T-helper 9 cell (primary cell): ENCODE measurements around the gene COLGALT1.
"Not testable (repeated sequence)": the region's sequence is repeated elsewhere in the genome, so short reads cannot be mapped to it uniquely, and the experiment has no call there.

Source experiments
- DNase-seq: peaks from one replicate; pipeline ENCODE4 v3.0.0-alpha.2; 2020

The COLGALT1 gene

DNA sequence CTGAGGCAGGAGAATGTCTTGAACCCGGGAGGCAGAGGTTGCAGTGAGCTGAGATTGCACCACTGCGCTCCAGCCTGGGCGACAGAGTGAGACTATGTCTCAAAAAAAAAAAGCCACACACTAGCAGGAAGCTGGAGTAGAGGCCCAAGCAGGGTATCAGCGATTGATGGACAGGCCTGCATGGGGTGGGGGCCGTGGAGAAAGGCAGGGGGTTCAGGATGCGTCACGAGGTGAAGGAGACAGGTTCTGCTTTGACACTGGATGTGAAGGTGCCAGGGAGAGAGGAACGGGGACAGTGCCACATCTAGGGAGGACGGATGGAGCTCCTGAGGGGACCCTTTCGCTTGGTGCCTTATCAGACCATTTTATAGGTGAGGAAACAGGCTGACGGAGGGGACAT, 7.1 kb downstream of the COLGALT1 start:
- DNase-seq: no peak

DNA sequence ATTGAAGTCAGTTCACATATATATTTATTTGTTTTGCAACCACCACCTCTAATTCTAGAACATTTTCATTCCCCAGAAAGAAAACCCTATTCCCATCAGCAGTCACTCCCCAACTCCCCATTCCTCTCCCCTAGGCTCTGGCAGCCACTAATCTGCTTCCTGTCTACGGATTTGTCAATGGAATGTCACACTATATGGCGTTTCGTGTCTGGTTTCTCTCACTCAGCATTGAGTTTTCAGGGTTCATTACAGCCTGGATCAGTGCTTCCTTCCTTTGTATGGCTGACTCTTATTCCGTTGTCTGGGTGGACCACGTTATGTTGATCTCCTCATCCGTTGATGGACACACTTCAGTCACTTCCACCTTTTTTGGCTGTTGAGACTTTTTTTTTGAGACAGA, 9.3 kb downstream of the COLGALT1 start:
- DNase-seq: no peak

DNA sequence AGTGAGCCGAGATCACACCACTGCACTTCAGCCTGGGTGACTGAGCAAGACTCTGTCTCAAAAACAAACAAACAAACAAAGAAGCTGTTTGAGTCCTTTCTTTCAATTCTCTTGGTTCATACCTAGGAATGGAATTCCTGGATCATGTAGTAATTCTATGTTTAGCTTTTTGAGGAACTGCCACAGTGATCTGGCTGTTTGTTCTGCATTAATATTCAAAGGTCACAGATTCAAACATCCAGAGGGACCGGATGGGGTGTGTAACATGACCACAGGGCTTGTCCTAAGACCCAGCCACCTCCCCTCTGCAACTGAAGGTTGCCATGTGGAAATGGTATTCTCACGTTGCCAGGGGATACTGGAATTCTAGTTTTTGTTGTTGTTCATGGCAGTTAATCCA, 10.2 kb downstream of the COLGALT1 start:
- DNase-seq: no peak

DNA sequence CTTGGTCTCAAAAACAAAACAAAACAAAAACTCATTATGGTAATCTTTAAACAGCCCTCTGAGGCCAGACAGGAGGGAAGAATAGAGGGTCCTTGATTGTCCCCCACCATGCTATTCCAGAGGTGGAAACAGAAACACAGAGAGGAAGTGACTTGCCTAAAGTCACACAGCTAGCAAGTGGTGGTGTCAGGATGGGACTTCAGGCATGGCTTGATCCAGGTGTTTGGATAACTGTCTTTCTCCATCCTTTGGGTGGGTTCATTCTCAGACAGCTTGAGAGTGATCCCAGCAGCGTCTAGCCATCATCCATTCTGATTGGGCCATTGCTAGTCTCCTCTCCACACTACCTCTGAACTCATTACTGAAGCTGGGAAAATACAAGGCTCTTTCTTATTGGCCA, 12.5 kb downstream of the COLGALT1 start:
- no peak for DNase-seq

DNA sequence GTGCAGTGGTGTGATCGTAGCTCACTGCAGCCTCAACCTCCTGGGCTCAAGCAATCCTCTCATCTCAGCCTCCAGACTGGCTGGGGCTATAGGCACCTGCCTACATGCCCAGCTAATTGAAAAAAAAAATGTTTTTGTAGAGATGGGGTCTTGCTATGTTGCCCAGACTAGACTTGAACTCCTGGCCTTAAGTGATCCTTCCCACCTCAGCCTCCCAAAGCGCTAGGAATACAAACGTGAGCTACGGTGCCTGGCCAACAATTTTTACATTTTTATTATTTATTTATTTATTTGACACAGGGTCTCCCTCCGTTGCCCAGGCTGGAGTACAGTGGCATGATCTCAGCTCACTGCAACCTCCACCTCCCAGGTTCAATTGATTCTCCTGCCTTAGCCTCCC, 14.8 kb downstream of the COLGALT1 start:
- DNase-seq: not testable (repeated sequence)

DNA sequence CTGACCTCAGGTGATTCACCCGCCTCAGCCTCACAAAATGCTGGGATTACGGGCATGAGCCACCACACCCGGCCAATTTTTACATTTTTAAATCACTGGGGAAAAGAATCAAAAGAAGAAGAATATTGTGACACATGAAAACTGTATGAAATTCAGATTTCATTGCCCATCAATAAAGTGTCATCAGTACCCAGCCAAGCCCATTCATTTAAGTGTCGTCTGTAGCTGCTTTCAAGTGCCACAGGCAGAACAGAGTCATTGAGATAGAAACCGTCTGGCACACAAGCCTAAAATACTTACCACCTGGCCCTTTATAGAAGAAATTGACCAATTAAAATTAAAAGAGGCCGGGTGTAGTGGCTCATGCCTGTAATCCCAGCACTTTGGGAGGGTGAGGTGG, 15.3 kb downstream of the COLGALT1 start:
- no peak for DNase-seq

DNA sequence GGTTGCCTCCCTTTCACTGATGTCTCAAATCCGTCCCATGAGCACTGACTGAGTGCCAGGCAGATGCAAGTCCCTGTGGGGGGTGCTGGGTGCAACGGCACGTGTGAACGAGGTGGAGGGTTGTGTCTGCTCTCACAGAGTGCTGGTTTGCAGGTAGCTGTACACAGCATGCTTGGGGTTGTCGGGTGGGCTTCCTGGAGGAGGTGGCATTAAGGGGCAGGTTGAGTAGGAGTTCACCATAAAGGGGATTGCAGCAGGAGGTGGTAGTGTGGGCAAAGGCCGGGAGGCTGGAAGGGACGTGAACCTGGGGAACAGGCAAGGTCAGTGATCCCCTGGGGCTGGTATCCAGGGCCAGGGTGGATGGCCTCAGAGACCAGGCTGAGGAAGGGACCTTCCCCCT, 17.2 kb downstream of the COLGALT1 start:
- DNase-seq: no peak

DNA sequence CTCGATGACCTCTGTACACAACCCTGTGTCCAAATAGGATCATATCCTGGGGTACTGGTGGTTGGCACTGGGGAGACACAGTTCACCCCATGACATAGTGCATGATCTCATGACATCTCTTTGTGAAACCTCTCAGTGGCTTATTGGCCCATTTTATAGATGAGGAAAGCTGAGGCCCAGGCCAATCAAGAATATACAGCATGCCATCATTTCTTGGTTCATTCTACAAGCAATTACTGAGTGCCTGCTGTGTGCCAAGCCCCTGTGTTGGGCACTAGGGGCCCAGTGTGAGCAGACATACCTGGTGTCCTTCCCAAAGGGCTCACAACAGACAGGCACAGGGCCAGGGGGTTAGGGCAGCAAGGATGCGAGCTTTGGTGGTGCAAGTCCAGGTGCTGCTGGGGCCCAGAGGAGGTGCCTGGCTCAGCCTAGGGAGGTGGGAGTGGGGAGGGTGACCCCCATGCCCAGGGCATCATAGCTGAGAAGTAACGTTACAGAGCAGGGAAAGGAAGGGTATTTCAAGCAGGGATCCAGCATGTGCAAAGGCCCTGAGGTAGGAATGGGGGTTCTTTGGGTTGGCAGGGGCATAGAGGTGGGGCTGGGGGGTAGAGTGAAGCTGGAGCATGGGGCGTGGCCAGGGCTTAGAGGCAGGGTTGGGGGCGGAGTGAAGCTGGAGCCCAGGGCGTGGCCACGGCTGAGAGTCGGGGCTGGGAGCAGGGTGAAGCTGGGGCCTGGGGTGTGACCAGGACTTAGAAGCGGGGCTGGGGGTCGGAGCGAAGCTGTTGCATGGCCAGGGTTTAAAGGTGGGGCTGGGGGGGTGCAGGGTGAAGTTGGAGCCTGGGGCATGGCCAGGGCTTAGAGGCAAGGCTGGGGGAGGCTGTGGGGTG, 20.7 kb downstream of the COLGALT1 start:
- DNase-seq: no peak

DNA sequence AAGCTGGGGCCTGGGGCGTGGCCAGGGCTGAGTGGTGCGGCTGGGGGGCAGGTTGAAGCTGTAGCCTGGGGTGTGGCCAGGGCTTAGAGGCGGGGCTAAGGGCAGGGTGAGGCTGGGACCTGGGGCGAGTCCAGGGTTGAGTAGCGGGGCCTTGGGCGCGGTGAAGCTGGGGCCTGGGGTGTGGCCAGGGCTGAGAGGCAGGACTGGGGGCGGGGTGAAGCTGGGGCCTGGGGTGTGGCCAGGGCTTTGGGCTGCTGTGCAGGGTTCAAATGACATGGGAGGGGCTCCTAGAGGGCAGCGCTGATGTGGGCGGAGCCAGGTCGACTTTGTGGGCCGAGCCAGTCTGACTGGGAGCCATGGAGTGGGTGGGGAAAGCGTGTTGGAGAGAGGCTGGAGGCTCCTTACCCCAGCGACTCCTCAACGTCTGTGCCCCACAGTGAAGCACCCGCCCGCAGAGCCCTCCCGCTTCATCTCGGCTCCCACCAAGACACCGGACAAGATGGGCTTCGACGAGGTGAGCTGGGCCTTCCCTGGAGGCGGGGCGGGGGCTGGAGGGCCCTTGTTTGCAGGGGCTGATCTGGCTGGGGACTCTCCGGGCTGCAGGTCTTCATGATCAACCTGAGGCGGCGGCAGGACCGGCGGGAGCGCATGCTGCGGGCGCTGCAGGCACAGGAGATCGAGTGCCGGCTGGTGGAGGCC, 21.5 kb downstream of the COLGALT1 start:
- no peak for DNase-seq

DNA sequence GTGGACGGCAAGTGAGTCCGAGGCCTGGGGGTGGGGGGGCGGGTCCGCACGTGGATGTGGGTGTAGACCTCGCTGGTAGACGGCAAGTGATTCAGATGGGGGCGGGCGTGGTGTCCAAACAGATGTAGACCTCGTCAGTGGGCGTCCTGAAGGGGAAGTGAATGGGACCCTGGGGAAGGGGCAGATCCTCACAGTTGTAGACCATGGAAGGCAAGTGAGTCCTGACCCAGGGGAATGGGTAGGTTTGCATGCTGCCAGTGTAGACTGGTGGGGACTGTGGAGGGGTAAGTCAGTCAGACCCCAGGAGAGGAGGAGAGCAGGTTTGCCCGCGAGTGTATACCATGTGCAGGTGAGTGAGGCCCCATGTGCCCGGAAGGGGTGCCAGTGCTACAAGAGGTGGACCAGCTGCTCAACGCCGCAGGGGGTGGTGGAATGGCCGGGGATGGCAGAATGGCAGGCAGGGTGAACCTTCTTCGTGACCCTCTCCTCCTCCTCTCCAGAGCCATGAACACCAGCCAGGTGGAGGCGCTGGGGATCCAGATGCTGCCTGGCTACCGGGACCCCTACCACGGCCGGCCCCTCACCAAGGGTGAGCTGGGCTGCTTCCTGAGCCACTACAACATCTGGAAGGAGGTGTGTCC, 22.1 kb downstream of the COLGALT1 start:
- DNase-seq: no peak

DNA sequence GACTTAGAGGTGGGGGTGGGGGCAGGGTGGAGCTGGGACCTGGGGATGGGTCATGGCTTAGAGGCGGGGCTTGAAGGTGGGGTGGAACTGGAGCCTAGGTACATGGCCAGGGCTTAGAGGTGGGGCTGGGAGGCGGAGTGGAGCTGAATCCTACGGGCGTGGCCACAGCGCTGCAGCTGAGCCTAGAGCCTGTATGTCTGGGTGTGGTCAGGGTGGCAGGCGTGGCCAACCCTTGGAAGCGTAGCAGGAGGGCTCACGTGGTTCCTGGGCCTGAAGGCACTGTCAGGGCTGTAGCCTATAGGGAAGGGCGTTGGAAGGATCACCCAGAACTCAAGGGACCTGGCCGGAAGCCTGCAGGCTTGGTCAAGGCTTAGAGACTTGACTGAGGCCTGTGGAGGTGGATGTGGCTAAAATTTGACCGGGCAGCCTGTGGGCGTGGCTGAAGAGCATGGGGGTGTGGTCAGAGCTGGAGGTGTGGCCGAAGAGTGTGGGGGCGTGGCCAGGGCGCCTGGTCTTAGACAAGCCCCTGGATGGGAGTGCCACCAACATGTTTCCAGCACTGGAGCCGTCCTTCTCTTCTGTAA, 24.3 kb downstream of the COLGALT1 start:
- DNase-seq: no peak

DNA sequence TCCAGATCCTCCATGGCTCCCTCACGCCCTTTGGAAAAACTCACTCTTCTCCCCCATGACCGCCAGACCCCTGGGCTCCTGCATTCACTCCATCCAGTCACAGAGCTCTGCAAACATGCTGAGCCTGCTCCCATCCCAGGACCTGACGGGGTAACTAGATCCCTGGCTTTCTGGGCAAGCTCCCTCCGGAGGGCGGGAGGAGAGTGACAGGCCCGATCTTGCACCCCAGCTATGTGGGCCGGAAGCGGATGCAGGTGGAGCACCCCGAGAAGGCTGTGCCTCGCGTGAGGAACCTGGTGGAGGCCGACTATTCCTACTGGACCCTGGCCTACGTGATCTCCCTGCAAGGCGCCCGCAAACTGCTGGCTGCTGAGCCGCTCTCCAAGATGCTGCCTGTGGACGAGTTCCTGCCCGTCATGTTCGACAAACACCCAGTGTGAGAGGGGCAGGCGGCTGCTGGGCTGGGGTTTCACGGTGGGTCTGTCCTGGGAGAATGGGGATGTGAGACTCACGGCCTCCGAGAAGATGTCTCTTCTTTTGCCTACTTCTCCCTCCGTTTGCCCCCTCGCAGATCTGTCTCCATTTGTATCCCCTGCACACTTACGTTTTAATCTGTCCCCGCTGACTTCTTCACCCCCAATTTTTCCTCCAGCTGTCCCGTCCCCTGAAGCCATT, 25.2 kb downstream of the COLGALT1 start:
- no peak for DNase-seq

DNA sequence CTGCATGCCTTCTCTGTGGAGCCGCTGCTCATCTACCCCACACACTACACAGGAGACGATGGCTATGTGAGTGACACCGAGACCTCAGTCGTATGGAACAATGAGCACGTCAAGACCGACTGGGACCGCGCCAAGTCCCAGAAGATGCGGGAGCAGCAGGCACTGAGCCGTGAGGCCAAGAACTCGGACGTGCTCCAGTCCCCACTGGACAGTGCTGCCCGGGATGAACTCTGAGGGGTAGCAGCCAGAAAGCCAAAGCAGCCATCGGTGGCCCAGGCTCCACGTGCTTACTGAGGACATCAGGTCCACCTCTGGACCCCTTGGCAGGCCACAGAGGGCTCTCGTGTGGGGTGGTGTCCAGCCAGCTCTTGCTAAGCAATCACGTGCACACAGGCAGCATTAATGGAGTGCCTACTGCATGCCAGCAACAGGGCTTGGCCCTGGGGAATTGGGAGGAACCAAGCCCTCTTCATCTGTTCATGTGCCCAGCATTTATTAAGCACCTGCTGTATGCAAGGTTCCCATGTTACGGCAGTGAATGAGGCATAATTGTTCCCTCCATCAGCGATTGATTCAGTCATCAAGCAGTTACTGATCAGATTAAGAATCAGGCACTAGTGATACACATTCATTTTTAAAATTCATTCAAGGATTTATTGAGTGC, 25.9 kb downstream of the COLGALT1 start:
- DNase-seq: no peak

DNA sequence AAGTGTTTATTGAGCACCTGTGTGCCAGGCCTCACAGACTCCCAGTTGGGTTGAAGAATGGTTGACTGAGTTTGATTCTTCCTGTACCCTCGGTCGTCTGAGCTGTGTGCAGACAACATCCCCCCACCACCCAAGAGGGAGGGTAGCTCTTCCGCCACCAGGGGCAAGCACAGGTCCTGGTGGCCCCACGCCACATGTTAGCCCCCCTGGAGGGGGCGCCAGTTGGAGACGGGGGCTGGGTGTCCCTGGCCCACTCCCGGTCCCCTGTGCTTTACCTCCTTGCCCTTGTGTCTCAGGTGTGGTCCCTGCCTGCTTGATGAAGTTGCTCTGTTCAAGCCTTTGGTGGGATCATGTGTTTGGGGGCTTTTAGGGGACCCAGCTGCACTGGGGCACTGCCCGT, 27.2 kb downstream of the COLGALT1 start:
- no peak for DNase-seq

DNA sequence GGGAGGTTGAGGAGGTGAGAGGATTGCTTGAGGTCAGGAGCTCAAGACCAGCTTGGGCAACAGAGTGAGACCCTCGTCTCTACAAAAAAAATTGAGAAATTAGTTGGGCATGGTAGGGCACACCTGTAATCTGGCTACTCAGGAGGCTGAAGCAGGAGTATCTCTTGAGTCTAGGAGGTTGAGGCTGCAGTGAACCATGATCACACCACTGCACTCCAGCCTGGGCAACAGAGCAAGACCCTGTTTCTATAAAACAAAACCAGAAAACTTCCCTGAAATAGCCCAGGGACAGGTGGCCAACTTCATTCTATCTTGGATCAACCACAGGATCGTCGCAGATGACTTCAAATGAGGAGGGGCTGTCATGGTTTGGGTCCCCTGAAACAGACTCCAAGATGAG, 28.7 kb downstream of the COLGALT1 start:
- no peak for DNase-seq

DNA sequence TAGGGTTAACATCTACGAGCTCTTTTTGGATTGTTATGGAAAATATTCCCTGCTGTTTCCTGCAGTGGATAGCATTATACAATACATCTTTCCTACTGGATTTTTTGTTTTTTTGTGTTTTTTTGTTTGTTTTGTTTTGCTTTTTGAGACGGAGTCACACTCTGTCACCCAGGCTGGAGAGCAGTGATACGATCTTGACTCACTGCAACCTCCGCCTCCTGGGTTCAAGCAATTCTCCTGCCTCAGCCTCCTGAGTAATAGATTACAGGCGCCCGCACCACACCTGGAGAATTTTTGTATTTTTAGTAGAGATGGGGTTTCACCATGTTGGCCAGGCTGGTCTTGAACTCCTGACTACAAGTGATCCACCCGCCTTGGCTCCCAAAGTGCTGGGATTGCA, 29.9 kb downstream of the COLGALT1 start:
- DNase-seq: not testable (repeated sequence)

DNA sequence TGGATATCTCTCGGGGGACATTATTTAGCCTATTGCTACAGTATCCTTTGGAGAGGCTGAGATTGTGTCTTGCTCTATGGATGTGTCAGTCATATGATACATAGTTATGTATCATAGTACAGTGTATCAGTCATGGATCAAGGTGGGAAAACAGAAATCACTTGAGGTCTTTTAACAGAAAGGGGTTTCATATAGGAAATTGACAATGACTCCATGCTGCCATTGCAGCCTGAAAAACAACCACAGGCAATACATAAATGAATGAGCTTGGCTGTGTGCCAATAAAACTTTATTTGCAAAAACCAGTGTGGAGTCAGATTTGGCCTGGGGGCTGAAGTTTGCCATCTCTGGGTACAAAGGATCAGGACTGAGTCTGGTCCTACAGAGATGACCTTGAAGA, 35.4 kb downstream of the COLGALT1 start:
- no peak for DNase-seq

DNA sequence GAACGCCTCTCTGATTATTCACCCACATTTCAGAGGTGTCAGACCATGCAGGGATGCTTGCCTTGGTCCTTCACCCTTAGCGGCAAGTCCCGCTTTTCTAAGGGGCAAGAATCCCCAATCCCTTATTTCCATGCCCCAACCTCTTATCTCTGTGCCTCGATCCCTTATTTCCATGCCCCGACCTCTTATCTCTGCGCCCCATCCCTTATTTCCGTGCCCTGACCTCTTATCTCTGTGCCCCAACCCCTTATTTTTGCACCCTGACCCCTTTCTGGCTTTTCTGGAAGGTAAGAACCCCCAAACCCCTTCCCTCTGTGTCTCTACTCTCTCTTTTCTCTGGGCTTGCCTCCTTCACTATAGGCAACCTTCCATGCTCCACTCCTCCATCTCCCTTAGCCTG, 38.8 kb downstream of the COLGALT1 start:
- DNase-seq: not testable (repeated sequence)

DNA sequence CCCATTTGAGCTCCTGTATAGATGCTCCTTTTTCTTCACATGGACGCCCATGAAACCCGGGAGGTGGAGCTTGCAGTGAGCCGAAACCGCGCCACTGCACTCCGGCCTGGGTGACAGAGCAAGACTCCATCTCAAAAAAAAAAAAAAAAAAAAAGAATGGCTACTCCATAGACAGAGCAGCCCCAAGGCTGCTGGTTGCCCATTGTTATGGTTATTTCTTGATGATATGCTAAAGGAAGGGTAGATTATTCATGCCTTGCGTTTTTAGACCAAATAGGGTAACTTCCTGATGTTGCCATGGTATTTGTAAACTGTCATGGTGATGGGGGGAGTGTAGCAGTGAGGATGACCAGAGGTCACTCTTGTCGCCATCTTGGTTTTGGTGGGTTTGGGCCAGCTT, 42.6 kb downstream of the COLGALT1 start:
- DNase-seq: not testable (repeated sequence)

DNA sequence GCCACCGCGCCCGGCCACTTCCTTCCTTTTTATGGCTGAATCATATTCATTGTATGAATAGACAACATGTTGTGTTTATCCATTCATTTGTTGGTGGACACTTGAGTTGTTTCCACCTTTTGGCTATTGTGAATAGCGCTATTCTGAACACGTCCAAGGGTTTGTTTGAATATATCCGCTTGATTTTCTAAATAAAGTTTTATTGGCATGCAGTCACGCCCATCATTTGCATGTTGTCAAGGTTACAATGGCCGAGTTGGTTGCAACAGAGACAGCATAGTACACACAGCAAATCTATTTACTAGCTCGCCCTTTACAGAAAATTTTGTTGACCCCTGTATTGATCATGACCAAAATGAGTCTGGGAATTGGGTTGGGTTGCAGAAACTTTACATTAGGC, 43.5 kb downstream of the COLGALT1 start:
- no peak for DNase-seq

DNA sequence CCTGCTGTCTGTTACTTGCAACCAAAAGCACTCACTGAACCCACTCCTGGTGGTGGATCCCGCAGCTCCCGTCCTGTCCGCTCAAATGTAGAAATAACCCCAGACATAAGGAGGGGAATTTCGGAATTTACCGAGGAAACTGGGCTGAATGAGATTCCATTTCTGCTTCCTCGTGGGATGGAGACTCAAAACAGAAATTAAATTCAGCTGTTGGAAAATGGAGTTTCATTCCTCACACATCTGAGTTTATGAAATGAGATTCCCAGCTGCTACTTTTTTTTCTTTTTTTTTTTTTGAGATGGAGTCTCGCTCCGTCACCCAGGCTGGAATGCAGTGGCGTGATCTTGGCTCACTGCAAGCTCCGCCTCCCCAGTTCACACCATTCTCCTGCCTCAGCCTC, 44.3 kb downstream of the COLGALT1 start:
- no peak for DNase-seq

DNA sequence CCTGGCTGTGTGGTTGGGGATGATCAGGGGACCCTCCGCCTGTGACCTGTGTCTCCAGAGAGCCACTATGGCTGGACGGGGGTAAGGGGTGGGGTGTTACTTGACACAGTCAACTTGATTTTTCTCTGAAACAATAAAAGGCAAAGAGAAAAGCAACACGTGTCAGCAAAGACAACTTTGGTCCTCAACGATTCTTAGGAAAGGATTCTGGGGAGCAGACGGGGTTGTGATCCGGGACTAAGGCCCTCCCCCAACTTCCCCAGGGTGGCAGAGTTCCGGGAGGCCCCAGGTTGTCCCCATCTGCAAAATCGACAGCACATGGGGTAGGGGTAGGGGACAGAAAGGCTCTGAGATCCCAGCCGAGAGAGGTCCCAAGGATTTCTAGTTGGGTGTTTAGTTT, 46.2 kb downstream of the COLGALT1 start:
- no peak for DNase-seq
